ENCODE results near the gene PIM2. TPM values are rescaled to one million over a fixed set of nuclear protein-coding genes. Genes with fewer than 3 reads are reported as not detected.
A peak's percentile ranks its signal among the peaks of the same experiment; 100 is the strongest.

Gene PIM2
- 1 to 10 TPM; 5.4 to 8.6 (median 7.5) TPM for polyA plus RNA-seq (ENCODE audit: insufficient read length in 3 of 3)
- long read RNA-seq, donor 1, partial matches to known transcripts = 0 of 2 reads
- long read RNA-seq, donor 1, other reads (novel, unspliced or antisense) = 0 of 2 reads
- long read RNA-seq, donor 2, partial matches to known transcripts = 0 of 1 reads
- long read RNA-seq, donor 2, other reads (novel, unspliced or antisense) = 0 of 1 reads
- long read RNA-seq, donor 3, partial matches to known transcripts = 0 of 2 reads
- long read RNA-seq, donor 3, other reads (novel, unspliced or antisense) = 0 of 2 reads
- long read RNA-seq, donor 4, partial matches to known transcripts = 0 of 3 reads
- long read RNA-seq, donor 4, other reads (novel, unspliced or antisense) = 0 of 3 reads
- long read RNA-seq, donor 5, transcript PIM2-201 (6 exons, 2,075 nt) = major isoform, 5 of 5 reads
- long read RNA-seq, donor 5, partial matches to known transcripts = 0 of 5 reads
- long read RNA-seq, donor 5, other reads (novel, unspliced or antisense) = 0 of 5 reads
- long read RNA-seq, donor 6, partial matches to known transcripts = 0 of 1 reads
- long read RNA-seq, donor 6, other reads (novel, unspliced or antisense) = 0 of 1 reads
- long read RNA-seq, donor 7, partial matches to known transcripts = 0 of 1 reads
- long read RNA-seq, donor 7, other reads (novel, unspliced or antisense) = 0 of 1 reads
- long read RNA-seq, donor 8, transcript PIM2-201 (6 exons, 2,075 nt) = major isoform, 5 of 5 reads
- long read RNA-seq, donor 8, partial matches to known transcripts = 0 of 5 reads
- long read RNA-seq, donor 8, other reads (novel, unspliced or antisense) = 0 of 5 reads
- long read RNA-seq, donor 9, partial matches to known transcripts = 0 of 5 reads
- long read RNA-seq, donor 9, other reads (novel, unspliced or antisense) = 0 of 5 reads
- long read RNA-seq, donor 10, partial matches to known transcripts = 0 of 2 reads
- long read RNA-seq, donor 10, other reads (novel, unspliced or antisense) = 0 of 2 reads
- long read RNA-seq, donor 11, partial matches to known transcripts = 0 of 1 reads
- long read RNA-seq, donor 11, other reads (novel, unspliced or antisense) = 0 of 1 reads
- long read RNA-seq, donor 12, partial matches to known transcripts = 0 of 3 reads
- long read RNA-seq, donor 12, other reads (novel, unspliced or antisense) = 0 of 3 reads
- long read RNA-seq, donor 13, transcript PIM2-201 (6 exons, 2,075 nt) = major isoform, 5 of 6 reads
- long read RNA-seq, donor 13, partial matches to known transcripts = 0 of 6 reads
- long read RNA-seq, donor 13, other reads (novel, unspliced or antisense) = 0 of 6 reads
- long read RNA-seq, donor 14, partial matches to known transcripts = 0 of 1 reads
- long read RNA-seq, donor 14, other reads (novel, unspliced or antisense) = 0 of 1 reads
- long read RNA-seq, donor 15 = 0 reads
- long read RNA-seq, donor 16, transcript PIM2-201 (6 exons, 2,075 nt) = major isoform, 7 of 8 reads
- long read RNA-seq, donor 16, partial matches to known transcripts = 0 of 8 reads
- long read RNA-seq, donor 16, other reads (novel, unspliced or antisense) = 0 of 8 reads

GRCh38 chrX:48918643-48919340 is at the start of gene PIM2:
Gene PIM2 (minus strand): TSS chrX:48919024. CDS start chrX:48918834, 190 bp downstream.
- DNase-seq (ENCODE audit: extremely low read depth in 1 of 11, low read depth in 9 of 11, low spot score in 4 of 11) = peak in 10 of 11 donors; percentile 56 to 84 (median 74)

GRCh38 chrX:48968377-48968776 is 49.6 kb upstream of the PIM2 start:
- DNase-seq (ENCODE audit: extremely low read depth in 1 of 11, low read depth in 9 of 11, low spot score in 4 of 11) = no peak

DNA sequence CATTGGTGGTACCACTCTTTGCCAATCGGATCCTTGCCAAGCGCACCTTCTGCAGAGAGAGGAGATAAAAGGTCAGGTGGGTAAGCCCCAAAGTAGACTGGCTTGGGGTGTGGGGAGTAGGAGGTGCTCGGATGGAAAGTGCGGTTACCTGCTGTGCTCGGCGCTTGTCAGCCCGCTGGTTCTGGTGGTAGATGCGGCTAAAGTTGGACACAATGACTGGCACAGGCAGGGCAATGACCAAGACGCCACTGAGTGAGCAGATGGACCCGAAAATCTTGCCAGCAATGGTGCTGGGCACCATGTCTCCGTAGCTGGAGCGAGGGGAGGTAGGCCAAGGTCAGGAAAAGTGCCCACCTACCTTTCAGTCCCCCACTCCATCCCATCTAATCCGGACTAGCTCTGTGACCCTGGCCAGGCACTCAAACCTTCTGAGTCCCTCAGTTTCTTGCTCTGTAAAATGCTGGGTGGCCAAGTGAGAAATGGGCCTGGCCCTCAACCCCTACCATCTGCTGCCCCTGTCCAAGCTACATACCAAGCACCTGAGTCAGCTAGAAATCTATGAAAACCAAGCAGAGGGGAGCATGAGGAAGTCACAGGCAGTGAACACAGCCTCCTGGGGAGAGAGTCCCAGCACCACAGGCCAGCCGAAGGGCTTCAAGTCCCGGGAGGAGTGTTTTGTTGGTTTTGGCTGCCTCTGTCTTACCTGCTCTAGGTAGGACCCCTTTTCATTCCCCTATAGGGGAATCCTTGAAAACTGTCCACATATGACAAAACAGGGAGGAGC is 48.2 kb upstream of the PIM2 start:
- DNase-seq (ENCODE audit: extremely low read depth in 1 of 11, low read depth in 9 of 11, low spot score in 4 of 11) = no peak

DNA sequence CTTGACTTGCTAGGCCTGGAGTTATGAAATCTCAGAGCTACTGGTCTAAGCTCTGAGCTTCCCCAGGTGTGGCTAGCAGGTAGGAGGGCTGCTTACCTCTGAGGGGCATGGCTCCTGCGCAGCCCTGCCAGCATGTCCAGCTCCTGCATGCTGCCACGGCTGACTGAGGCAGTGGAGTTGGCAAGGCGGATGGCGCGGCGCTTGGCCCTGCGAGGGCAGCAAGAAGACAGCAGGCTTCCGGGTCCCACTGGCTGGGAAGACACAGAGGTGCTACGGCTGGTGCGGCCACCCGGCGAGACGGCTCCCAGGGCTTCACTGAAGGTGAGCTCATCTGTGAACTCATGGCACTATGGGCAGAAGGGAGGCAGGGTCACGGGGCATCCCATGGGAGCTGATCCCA is 47.1 kb upstream of the PIM2 start:
- no peak for DNase-seq (ENCODE audit: extremely low read depth in 1 of 11, low read depth in 9 of 11, low spot score in 4 of 11)

- peak in 1 of 11 donors; percentile 29 for DNase-seq (ENCODE audit: extremely low read depth in 1 of 11, low read depth in 9 of 11, low spot score in 4 of 11)
Observed at GRCh38 chrX:48961585-48962091, 42.8 kb upstream of the PIM2 start.

- no peak for DNase-seq (ENCODE audit: extremely low read depth in 1 of 11, low read depth in 9 of 11, low spot score in 4 of 11)
Observed at GRCh38 chrX:48960291-48960690, 41.5 kb upstream of the PIM2 start.

DNA sequence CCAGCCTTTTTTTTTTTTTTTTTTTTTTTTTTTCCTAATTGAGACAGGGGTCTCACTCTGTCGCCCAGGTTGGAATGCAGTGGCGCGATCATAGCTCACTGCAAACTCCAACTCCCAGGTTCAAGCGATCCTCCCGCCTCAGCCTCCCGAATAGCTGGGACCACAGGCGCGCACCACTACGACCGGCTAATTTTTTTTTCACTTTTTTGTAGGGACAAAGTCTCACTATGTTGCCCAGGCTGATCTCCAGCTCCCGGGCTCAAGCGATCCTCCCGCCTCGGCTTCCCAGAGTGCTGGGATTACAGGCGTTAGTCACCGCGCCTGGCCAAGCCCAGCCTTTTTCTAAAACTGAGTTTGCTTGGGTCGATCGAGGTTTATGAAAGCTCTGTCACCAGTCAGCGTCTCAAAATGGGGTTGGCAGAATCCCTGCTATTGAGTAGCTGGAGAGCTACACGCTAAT is 39.8 kb upstream of the PIM2 start:
- DNase-seq (ENCODE audit: extremely low read depth in 1 of 11, low read depth in 9 of 11, low spot score in 4 of 11) = no peak

DNA sequence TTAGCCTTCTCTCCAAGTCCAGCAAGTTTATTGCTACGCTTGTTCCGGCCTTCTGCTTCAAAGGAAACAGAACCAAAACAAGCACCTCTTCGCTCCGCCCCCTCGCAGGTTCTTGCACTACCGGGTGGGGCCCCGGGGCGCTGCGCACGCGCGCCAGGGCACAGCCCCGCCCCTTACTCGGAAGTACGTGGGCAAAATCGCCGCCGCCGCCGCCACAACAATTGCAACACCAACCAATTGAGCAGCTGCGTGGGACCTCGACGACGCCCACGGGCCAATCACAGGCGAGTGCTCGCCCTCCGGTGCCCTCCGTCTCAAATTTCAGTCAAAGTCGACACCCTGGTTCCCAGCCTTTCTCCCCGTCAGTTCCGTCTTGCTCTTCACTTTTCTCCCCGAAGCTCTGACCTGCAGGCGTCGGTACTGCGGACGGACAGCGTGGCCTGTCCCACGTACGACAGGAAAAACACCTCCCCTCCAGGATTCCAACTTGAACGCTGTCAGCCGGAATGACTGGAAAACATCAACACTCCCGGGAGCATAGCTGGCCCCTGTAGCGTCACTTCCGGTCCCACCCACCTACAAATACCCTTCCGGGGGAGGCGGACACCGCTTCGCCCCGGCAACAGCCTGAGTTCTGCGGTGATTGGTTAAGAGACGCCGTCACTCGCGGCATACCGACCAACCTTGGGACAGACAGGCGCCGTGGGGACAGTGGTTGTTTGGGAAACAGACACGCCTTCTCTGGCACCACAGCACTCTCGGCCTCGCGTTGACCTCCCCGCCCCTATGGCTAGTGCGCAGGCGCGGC is 39.2 kb upstream of the PIM2 start:
- DNase-seq (ENCODE audit: extremely low read depth in 1 of 11, low read depth in 9 of 11, low spot score in 4 of 11) = peak; percentile 86 to 95 (median 91)

- DNase-seq (ENCODE audit: extremely low read depth in 1 of 11, low read depth in 9 of 11, low spot score in 4 of 11) = peak in 2 of 11 donors; percentile 33 to 44
Observed at GRCh38 chrX:48957477-48957826, 38.6 kb upstream of the PIM2 start, which contains the start of gene OTUD5. Gene OTUD5 (minus strand): TSS chrX:48957607. CDS start chrX:48957570, 37 bp downstream.

- no peak for DNase-seq (ENCODE audit: extremely low read depth in 1 of 11, low read depth in 9 of 11, low spot score in 4 of 11)
Observed at GRCh38 chrX:48956728-48957414, 38.0 kb upstream of the PIM2 start.

GRCh38 chrX:48948589-48948988 is 29.8 kb upstream of the PIM2 start:
- DNase-seq (ENCODE audit: extremely low read depth in 1 of 11, low read depth in 9 of 11, low spot score in 4 of 11) = no peak

GRCh38 chrX:48945517-48946348 is 26.9 kb upstream of the PIM2 start:
- DNase-seq (ENCODE audit: extremely low read depth in 1 of 11, low read depth in 9 of 11, low spot score in 4 of 11) = peak in 1 of 11 donors; percentile 7

- DNase-seq (ENCODE audit: extremely low read depth in 1 of 11, low read depth in 9 of 11, low spot score in 4 of 11) = no peak
Observed at GRCh38 chrX:48942895-48943294, 24.1 kb upstream of the PIM2 start.

DNA sequence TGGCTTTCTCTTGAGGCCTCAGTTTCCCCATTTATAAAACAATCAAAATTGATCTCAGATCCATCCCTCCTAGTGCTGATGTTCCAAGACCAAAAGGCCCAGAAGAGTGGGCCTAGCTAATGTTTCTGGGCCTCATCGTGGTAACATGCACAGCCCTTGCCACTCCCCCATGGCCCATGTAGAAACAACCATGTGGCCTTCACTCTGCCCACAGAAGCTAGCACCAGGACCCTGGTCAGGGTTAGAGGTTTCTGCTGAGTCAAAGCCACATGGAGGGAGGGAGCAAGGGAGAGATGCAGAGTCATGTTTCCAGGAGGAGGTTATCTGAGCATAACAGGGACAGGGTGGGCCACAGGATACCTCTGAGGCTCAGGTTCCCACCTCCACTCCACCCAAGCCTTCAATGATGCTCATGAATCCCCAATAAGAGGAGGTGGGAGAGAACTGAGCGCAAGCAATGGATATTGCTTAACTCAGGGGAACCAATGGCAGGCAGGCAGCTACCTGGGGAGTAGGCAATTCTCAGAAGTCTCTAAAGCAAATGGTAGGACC is 21.7 kb upstream of the PIM2 start:
- DNase-seq (ENCODE audit: extremely low read depth in 1 of 11, low read depth in 9 of 11, low spot score in 4 of 11) = no peak
